PC-9 (cell line): ENCODE measurements around the gene INSYN1.

Experiments
- CTCF ChIP-seq: fragments of 200-600 bp; sonication (generic); conservative IDR thresholded peaks from 2 replicates; pipeline ENCODE4 v1.6.1; 2017; ENCODE audit warnings: mixed run types, antibody characterized with exemption, mild to moderate bottlenecking, moderate library complexity
- EZH2 ChIP-seq: fragments of 200-600 bp; sonication (generic); IDR thresholded peaks from 2 replicates; pipeline ENCODE4 v1.8.0; 2017; ENCODE audit warnings: antibody characterized with exemption, low read depth

DNA sequence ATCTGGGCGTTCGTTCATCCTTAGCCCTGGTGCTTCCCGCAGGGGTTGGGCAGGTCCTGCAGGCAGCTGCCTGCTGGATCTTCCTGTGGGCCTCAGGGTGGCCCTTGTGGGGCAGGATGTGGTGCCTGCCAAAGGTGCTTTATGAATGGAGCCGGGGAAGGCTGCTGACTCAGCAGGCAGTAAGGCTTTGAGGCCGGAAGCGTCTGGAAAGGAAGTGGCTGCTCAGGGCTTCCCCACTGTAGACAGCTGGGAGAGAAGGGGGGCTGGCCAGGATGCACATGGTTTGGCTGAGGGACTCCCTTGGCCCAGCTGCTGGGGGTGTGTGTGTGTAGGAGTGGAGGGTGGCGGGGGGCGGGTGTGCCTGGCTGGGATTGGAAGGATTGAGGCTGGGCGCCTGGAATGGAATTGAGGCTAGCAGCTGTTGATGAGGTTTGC, 56.1 kb downstream of the INSYN1 start:
- TF ChIP-seq EZH2 (no peak), CTCF (no peak)
